Measurements from ENCODE around the gene RPS16. TPM values are rescaled to one million over a fixed set of nuclear protein-coding genes. Genes with fewer than 3 reads are reported as not detected.

Gene RPS16
- total RNA-seq, 2 experiments from 2014 or later: 3,146 to 3,331 TPM

DNA sequence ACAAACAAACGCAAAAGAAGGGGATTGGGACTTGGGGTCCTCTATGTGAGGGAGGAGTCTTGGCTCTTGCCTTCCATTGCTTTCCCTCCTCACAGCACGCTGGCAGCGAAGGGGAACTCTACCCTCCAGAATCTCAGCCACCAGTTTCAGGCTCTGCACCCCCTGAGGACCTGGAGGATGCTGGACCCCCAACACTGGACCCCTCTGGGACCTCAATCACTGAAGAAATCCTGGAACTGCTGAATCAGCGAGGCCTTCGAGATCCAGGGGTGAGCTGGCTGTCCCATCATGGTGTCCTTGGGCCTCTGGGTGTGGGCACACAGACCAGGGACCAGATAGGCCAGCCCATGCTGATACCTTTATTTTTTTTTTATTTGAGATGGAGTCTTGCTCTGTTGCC is 13.7 kb downstream of the RPS16 start:
- Mint-ChIP-seq H3K9me3 (ENCODE audit: low read depth) (no peaks in the 10 kb centered on the region), H3K27me3 (no peaks in the 10 kb centered on the region), H3K27ac (no peak overlapping the region), H3K4me1 (no peaks in the 10 kb centered on the region), H3K36me3 (ENCODE audit: low read depth) (peaks cover 22% of the 10 kb centered on the region), H3K4me3 (no peak overlapping the region)
- CTCF ChIA-PET: no interaction called here
- POLR2A ChIA-PET: no interaction called here
- intact Hi-C loops (cut with DNase I, micrococcal nuclease): no loop called here
- no peak for DNase-seq
- ATAC-seq: no peak

DNA sequence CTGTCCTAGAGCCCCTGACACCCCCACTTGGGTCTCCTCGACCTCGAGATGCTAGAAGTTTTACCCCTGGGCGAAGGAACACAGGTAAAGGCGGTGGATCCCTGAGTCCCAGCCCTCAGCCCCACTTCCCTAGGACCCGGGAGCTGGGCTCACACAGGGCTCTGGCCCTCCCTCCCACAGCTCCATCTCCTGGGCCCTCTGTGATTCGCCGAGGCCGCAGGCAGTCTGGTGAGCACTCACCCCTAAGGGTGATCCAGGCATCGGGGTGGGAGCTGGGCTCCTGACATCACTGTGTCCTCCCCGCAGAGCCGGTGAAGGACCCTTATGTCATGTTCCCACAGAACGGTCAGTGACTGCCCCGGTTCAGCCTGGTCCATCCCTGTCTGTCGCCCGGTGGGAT is 15.0 kb downstream of the RPS16 start:
- no peak for ATAC-seq
- H3K27ac Mint-ChIP-seq: no peak overlapping the region
- no peaks in the 10 kb centered on the region for H3K4me1 Mint-ChIP-seq
- no peak overlapping the region for H3K4me3 Mint-ChIP-seq
- no peaks in the 10 kb centered on the region for H3K9me3 Mint-ChIP-seq (ENCODE audit: low read depth)
- POLR2A ChIA-PET: interaction anchor here (1.2 kb wide), 1 partner anchor 15 kb away, joined by 3 read pairs; no protein-coding TSS in a partner anchor
- H3K36me3 Mint-ChIP-seq (ENCODE audit: low read depth): peaks cover 22% of the 10 kb centered on the region
- DNase-seq: no peak
- CTCF ChIA-PET: interaction anchor here (0.8 to 1.2 kb wide), 5 partner anchors 9 to 93 kb away, joined by 3 to 5 read pairs (median 4); partner anchors contain the start of gene RPS16
- H3K27me3 Mint-ChIP-seq: no peaks in the 10 kb centered on the region
- intact Hi-C loops (cut with DNase I, micrococcal nuclease): no loop called here

DNA sequence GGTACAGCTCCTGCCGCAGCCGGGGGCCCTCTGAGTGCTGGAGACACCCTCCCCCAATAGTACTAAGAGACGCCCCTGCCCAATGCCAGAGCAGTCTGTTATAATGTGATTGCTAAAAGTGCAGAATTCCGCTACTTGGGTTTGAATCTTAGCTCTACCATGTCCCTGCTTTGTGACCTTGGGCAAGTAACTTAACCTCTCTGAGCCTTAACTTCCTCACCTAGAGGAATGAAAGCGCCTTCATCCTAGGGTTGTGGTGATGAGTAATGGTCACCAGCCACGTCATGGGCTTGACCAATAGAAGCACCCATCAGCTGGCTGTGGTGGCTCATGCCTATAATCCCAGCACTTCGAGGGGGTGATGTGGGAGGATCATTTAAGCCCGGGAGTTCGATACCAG is 16.7 kb downstream of the RPS16 start:
- ChIA-PET CTCF (interaction anchor here (1.4 kb wide), 1 partner anchor 21 kb away, joined by 4 read pairs; no protein-coding TSS in a partner anchor), POLR2A (interaction anchor here (0.6 to 1.2 kb wide), 2 partner anchors 28 to 36 kb away, joined by 3 read pairs; partner anchors contain the start of genes MED29 and PAF1)
- Mint-ChIP-seq H3K4me3 (no peak overlapping the region), H3K36me3 (ENCODE audit: low read depth) (peaks cover 24% of the 10 kb centered on the region), H3K27ac (no peak overlapping the region), H3K9me3 (ENCODE audit: low read depth) (no peaks in the 10 kb centered on the region), H3K4me1 (peaks cover 11% of the 10 kb centered on the region), H3K27me3 (no peaks in the 10 kb centered on the region)
- no peak for DNase-seq
- intact Hi-C loops (cut with DNase I, micrococcal nuclease): no loop called here
- no peak for ATAC-seq

DNA sequence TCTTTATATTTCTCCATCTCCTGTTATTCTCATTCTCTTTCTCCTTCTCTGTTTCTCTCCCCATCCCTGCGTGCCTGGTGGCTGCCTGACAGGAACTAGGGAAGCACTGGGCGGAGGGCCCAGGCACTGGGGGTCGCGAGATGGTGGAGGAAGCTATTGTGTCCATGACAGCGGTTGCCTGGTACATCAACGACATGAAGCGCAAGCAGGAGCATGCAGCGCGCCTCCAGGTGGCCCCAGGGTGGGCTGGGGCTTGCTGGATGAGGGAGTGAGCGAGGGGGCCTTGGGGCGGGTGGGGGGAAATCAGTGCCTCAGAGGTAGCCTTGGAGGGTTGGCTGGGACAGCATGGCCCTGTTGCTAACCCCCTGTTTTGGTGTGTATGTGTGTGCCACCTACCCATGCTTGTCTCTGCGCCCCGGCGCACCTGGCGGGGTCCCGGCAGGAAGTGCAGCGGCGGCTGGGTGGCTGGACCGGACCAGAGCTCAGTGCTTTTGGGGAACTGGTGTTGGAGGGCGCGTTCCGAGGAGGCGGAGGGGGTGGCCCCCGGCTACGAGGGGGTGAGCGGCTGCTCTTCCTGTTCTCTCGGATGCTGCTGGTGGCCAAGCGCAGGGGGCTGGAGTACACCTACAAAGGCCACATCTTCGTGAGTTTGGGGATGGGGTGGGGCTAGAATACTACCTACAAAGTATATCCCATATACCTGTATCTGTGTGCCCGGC is 18.1 kb downstream of the RPS16 start:
- H3K36me3 Mint-ChIP-seq (ENCODE audit: low read depth): peaks cover 22% of the 10 kb centered on the region
- H3K9me3 Mint-ChIP-seq (ENCODE audit: low read depth): no peaks in the 10 kb centered on the region
- H3K4me1 Mint-ChIP-seq: peaks cover 15% of the 10 kb centered on the region
- H3K27me3 Mint-ChIP-seq: no peaks in the 10 kb centered on the region
- no peak for ATAC-seq
- ChIA-PET CTCF (no interaction called here), POLR2A (interaction anchor here (0.7 to 1.2 kb wide), 2 partner anchors 10 to 26 kb away, joined by 3 read pairs; partner anchors contain the start of genes MED29 and PAF1)
- intact Hi-C loops (cut with DNase I, micrococcal nuclease): no loop called here
- no peak for DNase-seq
- no peak overlapping the region for H3K4me3 Mint-ChIP-seq
- H3K27ac Mint-ChIP-seq: no peak overlapping the region

DNA sequence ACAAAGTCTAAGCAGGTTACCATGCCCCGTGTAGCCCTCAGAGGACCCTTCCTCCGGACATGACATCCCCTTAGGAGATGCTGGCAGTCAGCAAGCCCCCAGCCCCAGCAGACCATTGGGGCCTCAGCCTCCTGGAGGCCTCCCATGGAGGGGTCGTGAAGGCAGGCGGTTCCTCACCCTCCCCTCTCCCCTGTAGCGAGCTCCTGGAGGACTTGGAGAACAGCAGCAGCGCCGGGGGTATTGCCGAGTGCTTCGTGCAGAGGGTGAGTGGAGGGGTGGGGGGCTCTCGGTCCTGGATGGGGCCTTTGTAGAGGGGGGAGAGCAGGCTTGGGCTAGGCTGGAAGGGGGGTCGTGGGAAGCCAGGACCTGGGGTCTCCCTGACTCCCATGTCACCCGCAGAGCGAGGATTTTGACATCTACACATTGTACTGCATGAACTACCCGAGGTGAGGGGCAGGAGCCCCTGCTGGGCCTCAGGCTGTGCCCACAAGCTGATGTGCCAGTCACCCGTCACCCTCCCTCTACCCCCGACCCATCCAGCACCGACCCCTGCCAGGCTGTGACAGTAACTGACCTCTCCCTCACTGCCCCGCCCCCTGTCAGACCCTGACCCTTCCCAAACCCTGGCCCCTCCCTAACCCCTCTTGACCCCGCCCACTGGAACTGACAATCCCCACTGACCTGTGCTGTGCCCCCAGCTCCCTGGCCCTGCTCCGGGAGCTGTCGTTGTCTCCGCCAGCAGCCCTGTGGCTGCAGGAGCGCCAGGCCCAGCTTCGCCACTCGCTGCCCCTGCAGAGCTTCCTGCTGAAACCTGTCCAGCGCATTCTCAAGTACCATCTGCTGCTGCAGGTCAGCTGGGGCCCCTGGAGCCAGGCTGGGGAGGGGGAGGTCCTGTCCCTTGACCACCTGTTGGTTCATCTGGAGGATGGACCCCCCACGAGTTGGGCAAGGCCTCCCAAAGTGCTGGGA is 19.3 kb downstream of the RPS16 start:
- ATAC-seq (no peak), DNase-seq (no peak)
- Mint-ChIP-seq H3K36me3 (ENCODE audit: low read depth) (peaks cover 20% of the 10 kb centered on the region), H3K27ac (no peak overlapping the region), H3K4me1 (peaks cover 18% of the 10 kb centered on the region), H3K4me3 (no peak overlapping the region), H3K27me3 (no peaks in the 10 kb centered on the region), H3K9me3 (ENCODE audit: low read depth) (no peaks in the 10 kb centered on the region)
- intact Hi-C loops (cut with DNase I, micrococcal nuclease): no loop called here
- POLR2A ChIA-PET: interaction anchor here (0.7 kb wide), 1 partner anchor 11 kb away, joined by 3 read pairs; no protein-coding TSS in a partner anchor
- CTCF ChIA-PET: interaction anchor here (1.2 kb wide), 1 partner anchor 11 kb away, joined by 3 read pairs; no protein-coding TSS in a partner anchor

DNA sequence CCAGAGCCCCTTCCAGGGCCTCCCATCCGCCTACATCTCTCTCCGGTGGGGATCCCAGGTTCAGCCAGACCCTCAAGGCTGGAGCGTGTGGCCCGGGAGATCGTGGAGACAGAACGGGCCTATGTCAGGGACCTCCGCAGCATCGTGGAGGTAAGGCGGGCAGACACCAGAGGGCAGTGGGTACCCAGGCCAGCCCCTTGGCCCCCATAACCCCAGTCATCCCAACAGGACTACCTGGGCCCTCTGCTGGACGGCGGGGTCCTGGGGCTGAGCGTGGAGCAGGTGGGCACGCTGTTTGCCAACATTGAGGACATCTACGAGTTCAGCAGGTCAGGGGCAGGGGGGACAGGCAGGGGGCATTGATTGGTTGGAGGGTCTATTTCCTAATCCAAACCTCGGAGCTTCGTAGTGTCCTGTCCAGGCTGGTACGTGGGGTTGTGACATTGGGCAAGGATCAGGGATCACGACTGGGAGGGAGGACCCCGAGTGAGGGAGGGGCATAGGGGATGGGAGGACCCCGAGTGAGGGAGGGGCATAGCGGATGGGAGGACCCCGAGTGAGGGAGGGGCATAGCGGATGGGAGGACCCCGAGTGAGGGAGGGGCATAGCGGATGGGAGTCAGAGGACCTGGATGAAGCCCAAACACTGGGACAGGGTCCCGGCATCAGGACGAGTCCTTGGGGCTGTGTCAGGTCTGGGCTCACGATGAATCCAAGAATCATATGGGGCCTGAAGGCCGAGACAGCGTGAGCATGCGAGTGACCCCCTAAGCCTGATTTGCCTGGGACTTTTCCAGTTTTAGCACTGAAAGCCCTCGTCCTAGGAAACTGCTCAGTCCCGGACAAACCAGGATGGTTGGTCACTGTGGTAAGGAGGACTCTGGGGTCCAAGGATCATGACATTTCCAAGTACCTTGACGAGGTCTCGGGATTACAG is 20.4 kb downstream of the RPS16 start:
- Mint-ChIP-seq H3K4me3 (no peak overlapping the region), H3K9me3 (ENCODE audit: low read depth) (no peaks in the 10 kb centered on the region), H3K4me1 (peaks cover 29% of the 10 kb centered on the region), H3K27me3 (no peaks in the 10 kb centered on the region), H3K27ac (no peak overlapping the region), H3K36me3 (ENCODE audit: low read depth) (peaks cover 23% of the 10 kb centered on the region)
- DNase-seq (no peak), ATAC-seq (no peak)
- intact Hi-C loops (cut with DNase I, micrococcal nuclease): no loop called here
- POLR2A ChIA-PET: no interaction called here
- CTCF ChIA-PET: interaction anchor here (0.6 to 1.2 kb wide), 3 partner anchors 12 to 18 kb away, joined by 3 read pairs; no protein-coding TSS in a partner anchor

DNA sequence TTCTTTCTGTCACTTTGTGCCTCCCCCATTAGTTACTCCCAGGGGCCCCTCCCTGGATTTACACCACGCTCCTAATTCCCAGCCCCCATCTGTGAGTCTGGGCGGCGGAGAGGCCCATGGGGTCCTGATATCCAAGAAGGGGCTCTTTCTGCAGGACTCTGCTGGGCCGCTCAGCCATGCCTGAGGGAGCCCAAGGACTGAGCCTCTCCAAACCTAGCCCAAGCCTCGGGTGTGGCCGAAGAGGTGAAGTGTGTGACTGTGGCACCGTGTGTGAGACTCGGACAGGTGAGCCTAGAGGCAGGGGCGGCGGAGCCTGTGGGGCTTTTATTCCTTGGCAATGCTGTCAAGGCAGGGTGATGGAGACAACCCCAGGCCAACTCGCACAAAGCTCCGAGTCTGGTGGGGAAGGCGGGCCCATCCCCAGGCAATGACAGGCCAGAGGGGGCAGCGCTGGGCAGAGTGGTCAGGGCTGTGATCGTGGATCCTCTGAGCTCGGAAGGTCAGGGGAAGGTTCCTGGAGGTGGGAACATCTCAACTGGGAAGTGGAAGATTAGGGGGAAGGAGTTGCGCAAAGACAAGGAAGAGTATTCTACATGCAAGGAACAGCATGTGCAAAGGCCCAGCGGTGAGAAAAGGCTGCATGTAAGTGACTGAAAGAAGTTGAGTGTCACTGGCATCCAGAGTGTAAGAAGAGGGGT is 21.7 kb downstream of the RPS16 start:
- DNase-seq (no peak), ATAC-seq (no peak)
- intact Hi-C loops (cut with DNase I, micrococcal nuclease): loop anchor here (2.0 kb wide), 2 partner anchors 17 to 483 kb away; partner anchors contain the start of genes MRPS12 (in 1 of the 2) and SARS2 (in 1 of the 2)
- peak overlapping the region; percentile 73 for H3K4me3 Mint-ChIP-seq
- H3K9me3 Mint-ChIP-seq (ENCODE audit: low read depth): no peaks in the 10 kb centered on the region
- peaks cover 23% of the 10 kb centered on the region for H3K36me3 Mint-ChIP-seq (ENCODE audit: low read depth)
- H3K27ac Mint-ChIP-seq: peak overlapping the region; percentile 77
- ChIA-PET POLR2A (interaction anchor here (1.1 kb wide), 1 partner anchor 22 kb away, joined by 3 read pairs; the partner anchor contains the start of gene RPS16), CTCF (interaction anchor here (0.6 to 0.9 kb wide), 4 partner anchors 10 to 86 kb away, joined by 3 read pairs; no protein-coding TSS in a partner anchor)
- no peaks in the 10 kb centered on the region for H3K27me3 Mint-ChIP-seq
- H3K4me1 Mint-ChIP-seq: peaks cover 32% of the 10 kb centered on the region

DNA sequence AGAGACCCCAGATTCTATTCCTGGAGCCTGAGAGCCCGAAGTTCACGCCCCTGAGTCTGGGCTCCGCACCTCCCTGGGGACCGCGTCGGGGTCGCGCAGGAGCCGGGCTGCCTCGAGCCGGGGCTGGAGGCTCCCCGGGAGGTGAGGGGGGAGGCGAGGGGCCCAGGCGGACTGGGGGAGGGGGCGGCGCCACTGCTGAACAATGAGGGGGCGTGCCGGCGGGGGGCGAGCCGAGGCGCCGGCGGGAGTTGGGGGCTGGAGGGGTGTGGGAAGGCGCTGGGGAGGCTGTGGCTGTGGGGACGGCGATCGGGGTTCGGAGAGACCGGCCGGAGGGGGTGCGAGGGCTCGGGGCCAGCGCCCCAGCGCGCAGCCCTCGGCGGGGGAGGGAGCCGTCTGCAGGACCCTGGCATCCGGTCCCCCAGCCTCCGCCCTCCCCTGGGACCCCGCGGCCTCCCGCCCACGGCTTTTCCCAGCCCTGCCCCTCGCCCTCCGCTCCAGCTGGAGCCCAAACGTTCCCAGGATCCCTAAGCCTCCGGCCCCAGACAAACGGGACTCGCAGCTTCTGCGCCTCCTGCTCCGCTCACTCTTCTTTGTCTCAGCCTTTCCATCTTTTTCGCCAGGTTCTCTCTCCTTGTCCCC is 22.4 kb downstream of the RPS16 start:
- Mint-ChIP-seq H3K27me3 (no peaks in the 10 kb centered on the region), H3K27ac (peak overlapping the region; percentile 92), H3K9me3 (ENCODE audit: low read depth) (no peaks in the 10 kb centered on the region), H3K4me3 (peak overlapping the region; percentile 73), H3K4me1 (peaks cover 32% of the 10 kb centered on the region), H3K36me3 (ENCODE audit: low read depth) (peaks cover 27% of the 10 kb centered on the region)
- ChIA-PET POLR2A (interaction anchor here (1.1 kb wide), 1 partner anchor 22 kb away, joined by 3 read pairs; the partner anchor contains the start of gene RPS16), CTCF (interaction anchor here (0.9 kb wide), 1 partner anchor 11 kb away, joined by 3 read pairs; no protein-coding TSS in a partner anchor)
- ATAC-seq (no peak), DNase-seq (peak; percentile 53)
- intact Hi-C loops (cut with DNase I, micrococcal nuclease): loop anchor here (2.0 kb wide), 2 partner anchors 17 to 483 kb away; partner anchors contain the start of genes MRPS12 (in 1 of the 2) and SARS2 (in 1 of the 2)

DNA sequence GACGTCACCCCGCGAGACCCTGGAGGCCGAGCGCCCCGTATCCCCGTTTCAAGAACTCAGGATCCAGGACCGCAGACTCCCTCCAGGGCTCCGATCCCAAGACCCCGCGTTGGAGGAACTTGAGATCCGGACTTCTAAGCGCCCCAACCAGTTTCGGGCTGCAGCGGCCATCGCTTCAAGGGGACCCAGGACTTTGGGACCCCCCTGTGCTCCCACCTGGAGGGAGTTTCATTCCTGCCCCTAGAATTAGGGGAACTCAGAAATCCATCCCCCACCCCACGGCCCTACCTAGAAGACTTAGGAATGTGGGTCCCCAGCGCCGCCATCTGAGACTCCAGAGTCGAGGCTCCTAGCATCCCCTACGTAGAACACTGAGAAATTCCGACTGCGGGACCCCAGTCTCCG is 22.9 kb downstream of the RPS16 start:
- H3K4me1 Mint-ChIP-seq: peaks cover 32% of the 10 kb centered on the region
- ChIA-PET CTCF (interaction anchor here (1.1 to 2.3 kb wide), 7 partner anchors 11 to 59 kb away, joined by 3 to 79 read pairs (median 9); partner anchors contain the start of genes MED29, PAF1 and RPS16), POLR2A (interaction anchor here (2.1 to 2.3 kb wide), 3 partner anchors 11 to 22 kb away, joined by 13 to 22 read pairs (median 18); partner anchors contain the start of genes MED29 and PAF1)
- DNase-seq: peak; percentile 34
- intact Hi-C loops (cut with DNase I, micrococcal nuclease): loop anchor here (1.0 to 2.0 kb wide), 17 partner anchors 11 to 562 kb away; partner anchors contain the start of genes MED29 (in 2 of the 2), PAF1 (in 2 of the 2), SAMD4B (in 2 of the 2) and EID2 (in 1 of the 2)
- peaks cover 33% of the 10 kb centered on the region for H3K36me3 Mint-ChIP-seq (ENCODE audit: low read depth)
- ATAC-seq: no peak
- no peaks in the 10 kb centered on the region for H3K27me3 Mint-ChIP-seq
- H3K27ac Mint-ChIP-seq: peak overlapping the region; percentile 92
- H3K9me3 Mint-ChIP-seq (ENCODE audit: low read depth): no peaks in the 10 kb centered on the region
- H3K4me3 Mint-ChIP-seq: peak overlapping the region; percentile 73

All from activated CD4-positive, alpha-beta T cell treated with anti-CD3 and anti-CD28 coated beads for 36 hours (primary cell).